GM21528 (cell line): ENCODE results near the gene IAH1.

Experiments used
- ATAC-seq: cut with Tn5 transposase; IDR thresholded peaks from one replicate; pipeline ENCODE4 v1.9.1; 2021; ENCODE audit warnings: mild to moderate bottlenecking, moderate library complexity; ENCODE audit not compliant: unreplicated experiment, low FRiP score

IAH1 gene, protein sequence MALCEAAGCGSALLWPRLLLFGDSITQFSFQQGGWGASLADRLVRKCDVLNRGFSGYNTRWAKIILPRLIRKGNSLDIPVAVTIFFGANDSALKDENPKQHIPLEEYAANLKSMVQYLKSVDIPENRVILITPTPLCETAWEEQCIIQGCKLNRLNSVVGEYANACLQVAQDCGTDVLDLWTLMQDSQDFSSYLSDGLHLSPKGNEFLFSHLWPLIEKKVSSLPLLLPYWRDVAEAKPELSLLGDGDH

DNA sequence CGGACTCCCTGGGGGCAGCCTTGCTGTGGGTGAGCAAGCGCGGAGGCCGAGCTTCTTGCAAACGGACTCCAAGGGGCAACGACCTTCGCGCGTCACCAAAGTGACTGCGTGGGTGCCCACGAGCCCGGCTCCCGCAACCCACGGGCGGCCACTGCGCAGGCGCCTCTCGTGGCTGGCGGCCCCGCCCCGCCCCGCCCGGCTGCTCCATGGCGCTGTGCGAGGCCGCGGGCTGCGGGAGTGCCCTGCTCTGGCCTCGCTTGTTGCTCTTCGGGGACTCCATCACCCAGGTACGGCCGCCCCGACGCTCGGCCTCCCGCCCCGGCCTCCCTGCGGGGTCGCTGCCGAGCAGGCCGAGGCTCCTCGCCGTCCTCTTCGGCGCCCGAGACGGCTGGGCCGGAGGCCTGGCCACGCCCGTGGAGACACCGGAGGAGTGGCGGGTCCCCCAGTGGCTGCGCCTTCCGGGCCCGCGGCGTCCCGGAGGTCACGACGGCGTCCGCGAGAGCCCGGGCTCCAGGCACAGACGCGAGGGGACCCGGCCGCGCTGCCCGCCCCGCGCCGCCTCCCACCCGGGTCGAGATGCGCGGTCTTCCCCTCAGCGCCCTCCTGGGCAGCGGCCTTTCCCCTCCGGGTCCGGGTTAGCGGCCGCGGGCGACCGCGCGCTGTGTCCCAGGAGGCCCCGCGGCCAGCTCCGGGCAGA lies at the start of gene IAH1:
Gene IAH1 (plus strand): TSS at position 191 of the 697 bp plus-strand sequence. CDS start 16 bp downstream, at position 207.
- ATAC-seq: peak; percentile 87

DNA sequence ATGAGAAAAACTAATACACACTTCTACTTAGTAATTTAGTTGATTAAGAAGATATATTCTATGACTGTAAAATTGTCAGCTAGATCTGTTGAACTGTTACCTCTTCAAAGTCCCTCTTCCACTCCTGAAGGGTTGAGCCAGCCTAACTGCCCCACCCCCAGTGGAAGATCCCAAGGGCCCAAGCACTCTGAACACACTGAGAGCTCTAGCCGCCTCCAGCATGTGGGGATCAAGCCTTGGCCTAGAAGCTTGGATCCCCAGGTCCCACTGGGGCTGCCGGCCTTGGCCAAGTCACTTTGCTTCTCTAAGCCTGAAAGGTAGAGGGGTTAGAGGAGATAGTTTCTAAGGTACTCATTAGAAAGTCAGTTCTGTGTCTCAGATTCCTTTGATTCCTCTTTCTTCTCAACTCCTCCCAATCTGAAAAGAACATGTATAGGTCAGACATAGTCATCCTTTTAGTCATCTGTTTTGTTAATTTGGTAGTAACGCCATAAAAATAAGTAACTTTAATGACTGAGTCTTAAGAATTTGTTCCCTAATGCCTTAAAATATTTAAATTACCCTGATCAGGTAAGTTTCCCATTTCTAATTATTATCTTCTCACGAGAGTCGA lies 45.3 kb upstream of the IAH1 start:
- ATAC-seq: no peak

DNA sequence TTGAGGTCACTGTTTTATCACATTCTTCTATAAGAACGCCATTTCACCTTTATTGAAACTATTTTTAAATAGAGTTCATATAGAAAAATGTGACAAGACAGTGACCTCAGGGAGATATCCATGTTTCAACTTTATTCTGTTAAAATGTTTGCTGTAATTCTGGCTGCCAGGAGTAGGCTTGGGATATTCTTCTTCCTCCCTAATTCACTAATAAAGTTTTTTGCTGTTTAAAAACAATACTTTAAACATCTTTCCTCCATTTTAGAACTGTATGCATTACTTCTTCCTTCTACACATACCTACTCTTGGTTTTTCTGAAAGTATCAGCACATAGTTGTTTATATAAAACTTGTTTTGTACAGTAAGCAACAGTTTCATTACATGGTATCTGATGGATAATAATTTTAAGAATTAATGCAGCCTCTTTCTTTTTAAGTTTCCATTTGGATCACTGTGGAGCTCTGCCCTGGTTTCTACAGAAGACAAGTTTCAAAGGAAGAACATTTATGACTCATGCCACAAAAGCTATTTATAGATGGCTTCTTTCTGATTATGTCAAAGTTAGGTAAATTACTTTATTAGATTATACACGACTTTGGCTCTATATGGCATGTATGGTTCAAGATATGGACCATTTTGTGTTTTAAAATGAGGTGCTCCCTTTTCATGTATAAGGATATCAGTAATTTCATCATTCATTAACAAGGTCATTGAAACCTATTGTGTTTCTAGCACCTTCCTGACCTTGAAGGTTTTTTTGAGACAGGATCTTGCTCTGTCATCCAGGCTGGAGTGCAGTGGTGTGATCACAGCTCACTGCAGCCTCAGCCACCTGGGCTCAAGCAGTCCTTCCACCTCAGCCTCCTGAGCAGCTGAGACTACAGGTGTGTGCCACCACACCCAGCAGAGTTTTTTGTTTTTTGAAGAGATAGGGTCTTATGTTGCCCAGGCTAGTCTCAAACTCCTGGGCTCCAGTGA lies 43.7 kb upstream of the IAH1 start:
- ATAC-seq: no peak

DNA sequence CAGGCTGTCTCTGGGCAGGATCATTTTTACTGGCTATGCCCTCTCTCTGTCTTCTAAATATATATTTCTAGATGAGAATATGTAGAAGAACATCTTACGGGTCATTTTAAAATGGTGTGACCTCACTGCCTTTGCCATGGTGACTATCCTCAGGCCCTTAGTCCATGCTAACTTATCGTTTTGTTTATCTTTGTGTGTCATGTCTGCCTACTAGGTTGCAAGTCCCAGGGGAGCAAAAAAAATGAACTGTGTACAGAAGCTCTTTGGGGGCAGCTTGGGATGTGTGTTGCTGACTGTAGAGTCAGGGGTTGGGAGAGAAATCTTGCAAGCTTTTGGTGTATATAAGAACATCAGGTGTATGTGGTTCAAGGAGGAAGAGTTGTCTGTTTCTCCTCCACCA lies 39.9 kb upstream of the IAH1 start:
- ATAC-seq: no peak

DNA sequence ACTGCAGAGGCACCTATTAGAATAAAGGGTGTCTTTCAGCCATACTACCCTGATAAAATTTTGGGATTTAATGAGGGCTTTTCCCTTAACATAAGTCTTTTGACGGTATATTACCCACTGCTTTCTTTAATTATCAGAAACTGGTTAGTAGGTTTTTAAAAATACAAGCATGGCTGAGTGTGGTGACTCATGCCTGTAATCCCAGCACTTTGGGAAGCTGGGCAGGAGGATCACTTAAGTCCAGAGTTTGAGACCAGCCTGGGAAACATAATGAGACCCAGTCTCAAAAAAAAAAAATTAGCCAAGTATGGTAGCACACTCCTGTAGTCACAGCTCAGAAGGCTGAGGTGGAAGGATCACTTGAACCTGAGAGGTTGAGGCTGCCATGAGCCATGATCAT lies 34.8 kb upstream of the IAH1 start:
- ATAC-seq: no peak

DNA sequence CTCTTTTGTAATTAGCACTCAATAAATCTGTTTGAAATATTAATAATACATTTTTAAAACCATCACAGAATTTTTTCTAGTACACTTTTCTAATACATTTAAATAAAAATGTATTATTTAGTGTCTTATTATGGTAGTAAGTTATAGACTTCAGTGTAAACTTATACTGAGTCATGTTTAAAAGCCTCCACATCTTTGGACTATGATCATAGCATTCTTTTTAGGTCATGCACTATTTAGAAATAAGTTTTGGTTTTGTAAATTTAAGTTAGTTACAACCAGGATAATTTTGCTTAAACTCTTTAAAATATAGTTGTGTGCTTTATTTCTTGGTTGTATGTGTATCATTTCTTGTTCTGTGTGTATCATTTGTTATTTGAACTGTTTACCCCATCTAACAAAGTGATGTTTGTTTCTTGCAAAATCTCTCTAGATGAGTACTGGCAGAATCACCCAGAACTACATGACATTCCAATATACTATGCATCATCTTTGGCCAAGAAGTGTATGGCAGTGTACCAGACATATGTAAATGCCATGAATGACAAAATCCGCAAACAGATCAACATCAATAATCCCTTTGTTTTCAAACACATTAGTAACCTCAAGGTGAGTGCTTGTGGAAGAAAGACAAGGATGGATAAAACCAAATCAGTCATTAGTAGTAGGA lies 34.2 kb upstream of the IAH1 start:
- ATAC-seq: no peak

DNA sequence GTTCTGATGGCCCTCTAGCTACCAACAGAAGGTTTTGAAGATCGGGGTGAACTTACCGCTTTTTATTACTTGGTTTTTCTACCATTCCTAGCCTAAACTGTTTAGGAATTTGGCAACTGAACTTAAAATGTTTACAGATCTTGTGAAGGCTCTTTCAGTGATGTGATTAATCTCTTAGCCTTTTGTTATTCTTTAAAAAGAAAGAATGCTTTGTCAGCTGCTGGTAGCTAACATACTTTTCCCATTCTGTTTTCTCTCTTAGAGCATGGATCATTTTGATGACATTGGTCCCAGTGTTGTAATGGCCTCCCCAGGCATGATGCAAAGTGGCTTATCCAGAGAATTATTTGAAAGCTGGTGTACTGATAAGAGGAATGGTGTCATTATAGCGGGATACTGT lies 32.8 kb upstream of the IAH1 start:
- no peak for ATAC-seq

DNA sequence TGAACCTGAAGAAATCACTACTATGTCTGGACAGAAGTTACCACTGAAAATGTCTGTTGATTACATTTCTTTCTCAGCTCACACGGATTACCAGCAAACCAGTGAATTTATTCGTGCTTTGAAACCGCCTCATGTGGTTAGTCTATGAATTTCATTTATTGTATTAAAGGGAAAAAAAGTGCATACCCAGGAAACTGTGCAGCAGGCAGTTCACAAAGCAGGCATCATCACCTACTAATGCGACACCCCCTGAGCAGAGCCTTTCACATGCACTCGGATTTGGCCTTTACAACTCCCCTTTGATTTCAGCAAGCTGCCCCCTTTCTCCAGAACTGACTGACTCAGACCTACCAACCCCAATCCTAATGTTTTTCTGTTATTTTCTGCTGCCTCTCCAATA lies 30.8 kb upstream of the IAH1 start:
- ATAC-seq: no peak

DNA sequence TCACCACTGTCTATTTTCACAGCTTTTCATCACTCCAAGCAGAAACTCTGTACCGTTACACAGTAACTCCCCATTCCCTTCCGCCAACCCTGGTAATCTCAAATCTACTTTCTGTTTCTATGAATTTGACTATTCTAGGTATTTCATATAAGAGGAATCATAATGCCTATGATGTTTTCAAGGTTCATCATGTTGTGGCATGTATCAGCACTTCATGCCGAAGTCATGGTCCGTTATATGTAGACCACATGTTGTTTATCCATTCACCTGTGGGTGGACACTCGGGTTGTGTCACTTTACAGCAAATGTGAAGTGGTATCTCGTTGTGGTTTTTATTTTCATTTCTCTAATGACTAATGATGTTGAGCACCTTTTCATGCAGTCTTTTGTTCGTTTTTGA lies 29.3 kb upstream of the IAH1 start:
- ATAC-seq: no peak

DNA sequence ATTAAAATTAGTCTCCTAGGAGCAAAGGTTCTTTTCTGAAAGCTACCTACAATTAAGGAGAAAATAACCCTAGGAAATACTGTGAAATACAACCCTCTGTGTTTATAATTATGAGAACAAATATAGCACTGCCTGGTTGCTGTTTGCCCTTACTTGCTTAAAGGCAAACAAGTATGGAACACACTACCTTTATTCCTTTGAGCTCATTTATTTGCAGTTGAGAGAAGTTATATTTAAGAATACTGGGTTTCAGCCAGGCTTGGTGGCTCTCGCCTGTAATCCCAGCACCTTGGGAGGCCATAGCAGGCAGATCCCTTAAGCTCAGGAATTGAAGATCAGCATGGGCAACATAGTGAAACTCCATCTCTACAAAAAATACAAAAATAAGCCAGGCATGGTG lies 23.1 kb upstream of the IAH1 start:
- ATAC-seq: no peak

DNA sequence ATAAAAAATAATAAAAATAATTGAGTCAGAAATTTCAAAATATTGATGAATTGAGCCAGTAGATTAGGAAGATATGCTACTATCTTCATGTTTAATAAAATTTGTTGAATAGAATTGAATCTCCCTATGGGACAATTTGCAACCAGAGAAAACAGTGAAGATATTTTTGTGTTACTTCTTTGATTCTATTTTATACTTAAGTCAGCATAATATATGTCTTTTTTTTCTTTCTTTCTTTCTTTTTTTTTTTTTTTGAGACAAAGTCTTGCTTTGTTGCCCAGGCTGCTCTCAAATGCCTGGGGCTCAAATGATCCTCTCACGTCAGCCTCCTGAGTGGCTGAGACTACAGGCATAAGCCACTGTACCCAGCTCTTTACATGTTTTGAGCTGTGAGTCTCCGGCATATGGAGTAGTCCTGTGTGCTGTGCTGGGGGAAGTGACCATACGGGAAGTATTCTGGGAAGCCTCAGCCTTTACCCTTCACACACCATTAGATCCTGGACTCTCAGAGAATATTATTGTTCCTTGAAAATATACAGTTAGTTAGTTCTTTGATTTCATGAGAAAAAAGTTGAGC lies 13.8 kb upstream of the IAH1 start:
- ATAC-seq: no peak

DNA sequence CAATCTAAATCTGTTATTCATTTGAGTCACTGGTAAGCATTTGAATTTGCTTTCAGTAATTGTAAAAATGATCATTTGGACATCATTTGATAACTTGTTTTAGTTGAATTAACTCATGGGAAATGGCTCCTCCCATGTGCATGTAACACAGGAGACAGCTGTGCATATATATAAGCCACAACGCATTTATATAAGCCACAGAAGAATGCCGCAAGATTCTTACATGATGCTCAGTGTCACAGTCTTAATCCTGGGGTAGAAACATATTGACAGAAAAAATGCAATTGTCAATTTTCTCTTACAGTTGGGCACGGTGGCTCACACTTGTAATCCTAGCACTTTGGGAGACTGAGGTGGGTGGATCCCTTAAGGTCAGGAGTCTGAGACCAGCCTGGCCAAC lies 13.3 kb upstream of the IAH1 start:
- ATAC-seq: no peak

DNA sequence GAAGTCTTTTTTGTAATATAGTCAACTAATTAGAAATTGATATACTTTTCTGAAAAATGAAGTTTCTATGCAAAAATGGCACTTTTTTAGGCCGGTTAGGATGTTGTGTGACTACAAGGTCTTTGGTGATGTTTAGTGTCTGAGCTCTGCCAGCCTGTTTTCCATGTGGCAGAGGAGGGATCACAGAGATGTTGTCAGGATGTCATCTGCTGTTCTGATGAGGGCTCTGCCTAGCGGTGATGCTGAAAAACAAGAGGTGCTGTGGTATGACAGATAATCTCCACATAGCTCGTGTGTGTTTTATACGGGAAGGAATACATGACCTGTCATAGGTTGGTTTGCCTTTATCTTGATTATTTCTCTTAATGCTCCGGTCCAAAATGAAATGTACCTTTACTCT lies 12.0 kb upstream of the IAH1 start:
- ATAC-seq: no peak

DNA sequence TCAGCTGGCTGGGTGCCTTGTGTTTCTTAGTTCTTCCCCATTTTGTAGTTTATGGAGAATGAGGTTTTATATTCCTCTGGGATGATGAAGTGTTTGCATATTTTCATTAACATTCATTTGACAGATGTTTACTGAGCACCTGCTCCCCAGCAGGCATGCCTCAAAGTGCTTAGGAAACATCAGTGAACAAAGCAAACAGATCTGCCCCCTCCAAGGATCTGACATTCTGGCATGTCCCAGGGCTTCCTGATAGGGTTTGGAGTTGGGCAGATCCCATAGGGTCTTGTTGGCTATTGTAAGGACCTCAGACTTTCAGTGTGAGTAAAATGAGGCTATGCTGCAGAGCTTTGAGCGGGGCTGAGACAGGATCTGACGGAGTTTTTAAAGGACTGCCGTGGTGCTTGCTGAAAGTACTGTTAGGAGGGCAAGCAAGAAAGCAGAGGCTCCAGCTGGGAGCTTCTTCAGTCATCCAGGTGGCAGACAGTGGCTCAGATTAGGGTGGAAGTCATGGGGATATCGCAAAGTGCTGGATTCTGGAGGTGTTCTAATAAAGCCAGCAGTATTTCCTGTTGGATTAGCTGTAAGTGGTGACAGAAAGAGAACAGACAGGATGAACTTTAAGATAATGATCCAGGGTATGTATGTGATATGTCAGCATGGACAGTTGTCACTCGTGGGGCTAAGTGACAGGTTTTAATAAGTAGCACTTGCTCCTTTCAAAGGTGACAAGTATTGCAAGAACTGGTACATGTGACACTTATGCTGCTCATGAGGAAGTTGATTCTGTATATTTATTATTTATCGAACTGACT lies 11.3 kb upstream of the IAH1 start:
- ATAC-seq: no peak

DNA sequence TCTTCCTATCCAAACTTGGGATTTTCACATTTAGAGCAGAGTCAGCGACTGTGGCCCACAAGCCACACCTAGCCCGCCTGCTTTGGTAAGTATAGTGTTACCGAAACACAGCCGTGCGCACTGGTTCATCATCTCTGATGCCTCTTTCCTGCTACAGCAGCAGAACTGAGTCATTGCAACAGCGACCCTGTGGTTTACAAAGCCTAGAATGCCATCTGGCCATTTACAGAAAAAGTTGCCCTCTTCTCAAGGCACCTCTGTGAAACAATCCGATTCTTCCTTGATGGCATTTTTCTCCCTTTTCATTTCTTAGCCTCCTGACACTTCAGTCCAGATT lies 10.7 kb upstream of the IAH1 start:
- no peak for ATAC-seq

DNA sequence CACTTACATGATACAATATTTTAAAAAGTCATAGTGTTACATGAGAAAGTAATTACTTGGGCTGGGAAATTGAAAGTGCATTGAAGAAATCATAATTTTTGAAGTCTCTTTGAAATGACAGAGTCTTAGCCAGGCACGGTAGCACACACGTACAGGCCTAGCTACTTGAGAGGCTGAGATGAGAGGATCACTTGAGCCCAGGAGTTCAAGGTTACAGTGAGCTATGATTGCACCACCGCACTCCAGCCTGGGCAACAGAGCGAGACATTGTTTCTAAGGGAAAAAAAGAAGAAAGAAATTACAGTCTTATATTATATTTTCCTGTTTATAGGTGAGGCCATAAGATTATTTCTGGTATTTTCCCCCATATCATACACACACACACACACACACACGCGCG lies 9.2 kb upstream of the IAH1 start:
- ATAC-seq: no peak

DNA sequence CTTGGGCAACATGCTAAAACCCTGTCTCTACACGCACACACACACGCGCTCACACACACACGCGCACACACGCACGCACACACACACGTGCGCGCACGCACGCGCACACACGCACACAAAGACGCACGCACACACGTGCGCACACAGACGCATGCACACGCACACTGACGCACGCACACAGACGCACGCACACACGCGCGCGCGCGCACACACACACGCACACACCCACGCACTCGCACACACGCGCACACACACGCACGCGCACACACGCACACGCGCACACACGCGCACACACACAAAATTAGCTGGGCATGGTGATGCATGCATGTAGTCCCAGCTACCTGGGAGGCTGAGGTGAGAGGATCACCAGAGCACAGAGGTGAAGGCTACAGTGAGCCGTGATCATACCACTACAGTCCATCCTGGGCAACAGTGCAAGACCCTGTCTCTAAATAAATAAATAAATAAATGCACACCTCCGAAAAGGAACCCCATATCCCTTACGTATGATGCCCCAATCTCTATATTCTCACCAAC lies 8.1 kb upstream of the IAH1 start:
- ATAC-seq: no peak

DNA sequence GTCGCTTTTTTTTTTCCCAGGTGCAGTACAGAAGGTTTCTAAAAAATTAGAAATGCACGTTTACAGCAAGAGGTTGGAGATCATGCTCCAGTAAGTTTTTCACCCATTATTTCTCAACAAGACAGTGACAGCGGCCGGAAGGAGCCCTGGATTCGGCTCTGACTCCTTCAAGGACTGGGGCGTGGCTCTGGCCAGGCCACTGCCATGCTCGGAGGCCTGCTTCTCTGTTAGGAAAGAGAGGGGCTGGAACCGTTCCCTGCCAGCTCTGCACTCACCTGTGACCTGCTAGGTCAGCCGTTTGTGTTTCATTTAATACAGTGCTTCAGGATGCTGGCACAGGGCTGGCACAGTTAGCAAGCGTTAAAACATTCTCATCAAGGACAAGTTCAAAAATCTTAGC lies 6.7 kb upstream of the IAH1 start:
- ATAC-seq: no peak

DNA sequence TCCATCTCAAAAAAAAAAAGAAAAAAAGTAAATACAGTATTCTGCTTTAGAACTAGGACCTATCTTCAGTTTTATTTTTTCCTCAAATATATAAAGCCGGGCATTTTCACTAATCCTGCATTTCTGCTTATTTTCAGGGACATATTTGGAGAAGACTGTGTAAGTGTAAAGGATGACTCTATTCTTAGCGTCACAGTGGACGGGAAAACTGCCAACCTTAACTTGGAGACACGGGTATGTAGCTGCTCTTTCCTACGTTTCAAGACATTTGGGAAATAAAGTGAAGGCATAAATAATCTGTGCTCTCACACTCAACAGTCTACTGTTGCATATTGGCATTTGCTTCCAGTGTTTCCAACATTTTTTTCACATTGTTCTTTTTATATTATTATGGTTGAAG lies 3.1 kb upstream of the IAH1 start:
- no peak for ATAC-seq
